ENCODE results near the gene DENND6A. TPM values are rescaled to one million over a fixed set of nuclear protein-coding genes. Genes with fewer than 3 reads are reported as not detected.
A peak's percentile ranks its signal among the peaks of the same experiment; 100 is the strongest.

DENND6A gene
- total RNA-seq, 2 donors from 2014 or later: 5.9 to 9.9 TPM

- H3K27ac ChIP-seq: peak overlapping the region; percentile 97 to 100 (median 98)
- peak in 1 of 3 donors; percentile 6 for TF ChIP-seq POLR2A (IDR thresholded peaks at IDR 0.05)
- no peak for TF ChIP-seq CTCF (IDR thresholded peaks at IDR 0.05)
- 0 to 1% methylated on average over 20 to 31 of the region's 31 CpGs for WGBS, 2 donors
- H3K36me3 ChIP-seq (replicated peaks in 1 of 2; ENCODE audit: insufficient read depth in 1 of 2, low read depth in 2 of 2): no peaks in the 10 kb centered on the region
- H3K4me1 ChIP-seq: peaks cover 50% of the 10 kb centered on the region
- H3K27me3 ChIP-seq: no peaks in the 10 kb centered on the region
- ATAC-seq: peak; percentile 49
- H3K4me3 ChIP-seq: peak overlapping the region; percentile 79 to 94
- intact Hi-C loops (cut with DNase I): no loop called here
- peak; percentile 83 to 89 (median 86) for DNase-seq
- no peaks in the 10 kb centered on the region for H3K9me3 ChIP-seq
Observed at GRCh38 chr3:57596495-57597126, 96.3 kb downstream of the DENND6A start.

- intact Hi-C loops (cut with DNase I): no loop called here
- no peaks in the 10 kb centered on the region for H3K27me3 ChIP-seq
- H3K36me3 ChIP-seq (replicated peaks in 1 of 2; ENCODE audit: insufficient read depth in 1 of 2, low read depth in 2 of 2): no peaks in the 10 kb centered on the region
- peak overlapping the region in 1 of 2 donors; percentile 79 for H3K4me3 ChIP-seq
- peaks cover 58% of the 10 kb centered on the region for H3K4me1 ChIP-seq
- WGBS, 2 donors: 7% methylated on average over 5 of the region's 5 CpGs
- H3K9me3 ChIP-seq: no peaks in the 10 kb centered on the region
- peak overlapping the region in 1 of 4 donors; percentile 100 for H3K27ac ChIP-seq
- DNase-seq (no peak), ATAC-seq (no peak)
- no peak for TF ChIP-seq POLR2A (IDR thresholded peaks at IDR 0.05)
- TF ChIP-seq CTCF (IDR thresholded peaks at IDR 0.05): no peak
Observed at GRCh38 chr3:57594576-57594975, 98.3 kb downstream of the DENND6A start.

- H3K36me3 ChIP-seq (replicated peaks in 1 of 2; ENCODE audit: insufficient read depth in 1 of 2, low read depth in 2 of 2): no peaks in the 10 kb centered on the region
- no peak overlapping the region for H3K4me3 ChIP-seq
- H3K4me1 ChIP-seq: peaks cover 58% of the 10 kb centered on the region
- no peaks in the 10 kb centered on the region for H3K9me3 ChIP-seq
- 32 to 34% methylated on average over 4 of the region's 4 CpGs for WGBS, 2 donors
- no peak for ATAC-seq
- intact Hi-C loops (cut with DNase I): no loop called here
- TF ChIP-seq POLR2A (IDR thresholded peaks at IDR 0.05) (peak in 1 of 3 donors; percentile 9), CTCF (IDR thresholded peaks at IDR 0.05) (no peak)
- no peak for DNase-seq
- peak overlapping the region in 1 of 4 donors; percentile 30 for H3K27ac ChIP-seq
- no peaks in the 10 kb centered on the region for H3K27me3 ChIP-seq
Observed at GRCh38 chr3:57594144-57594543, 98.7 kb downstream of the DENND6A start.

- H3K4me1 ChIP-seq: peaks cover 64% of the 10 kb centered on the region
- intact Hi-C loops (cut with DNase I): no loop called here
Observed at GRCh38 chr3:57592306-57592705, 100.6 kb downstream of the DENND6A start.

More at GRCh38 chr3:57592306-57592705, 100.6 kb downstream of the DENND6A start:
- TF ChIP-seq CTCF (IDR thresholded peaks at IDR 0.05) (no peak), POLR2A (IDR thresholded peaks at IDR 0.05) (no peak)
- no peak overlapping the region for H3K4me3 ChIP-seq
- no peak for ATAC-seq
- H3K9me3 ChIP-seq: no peaks in the 10 kb centered on the region
- DNase-seq: no peak
- H3K27me3 ChIP-seq: no peaks in the 10 kb centered on the region
- WGBS, 2 donors: 37 to 43% methylated on average over 5 to 6 of the region's 6 CpGs
- H3K27ac ChIP-seq: no peak overlapping the region
- H3K36me3 ChIP-seq (replicated peaks in 1 of 2; ENCODE audit: insufficient read depth in 1 of 2, low read depth in 2 of 2): no peaks in the 10 kb centered on the region

All from body of pancreas (tissue), 4 donors.